Coronary artery (tissue), 2 donors: Measurements from ENCODE around the gene TBXA2R.

Experiments used
- DNase-seq: peaks from one replicate; pipeline ENCODE4 v3.0.0-alpha.2; 2017; ENCODE audit warnings: low spot score
- H3K27ac ChIP-seq, 2 donors: fragments of 200-600 bp; sonication (generic); one replicate each; pipeline ENCODE4 v1.5.1; 2016 to 2019
- H3K4me3 ChIP-seq: fragments of 200-600 bp; sonication (generic); 2 replicates; pipeline ENCODE4 v1.5.1; 2016; ENCODE audit warnings: mild to moderate bottlenecking, moderate library complexity
- CTCF ChIP-seq: fragments of 200-600 bp; sonication (generic); IDR thresholded peaks from one replicate; pipeline ENCODE4 v1.5.1; 2019; ENCODE audit warnings: antibody characterized with exemption

The TBXA2R gene

GRCh38 chr19:3625996-3626472 lies 19.4 kb upstream of the TBXA2R start:
- TF ChIP-seq CTCF = no peak
- DNase-seq = no peak
- peak overlapping the region; percentile 89 to 96 for H3K27ac ChIP-seq
- H3K4me3 ChIP-seq = peak overlapping the region; percentile 82

GRCh38 chr19:3623716-3624115 lies 17.0 kb upstream of the TBXA2R start:
- Histone ChIP-seq H3K4me3 (no peak overlapping the region), H3K27ac (no peak overlapping the region)
- DNase-seq = no peak
- TF ChIP-seq CTCF = no peak

- no peak for TF ChIP-seq CTCF
- Histone ChIP-seq H3K27ac (no peak overlapping the region), H3K4me3 (no peak overlapping the region)
- no peak for DNase-seq
Observed at GRCh38 chr19:3622224-3622623, 15.5 kb upstream of the TBXA2R start.

- Histone ChIP-seq H3K27ac (no peak overlapping the region), H3K4me3 (no peak overlapping the region)
- TF ChIP-seq CTCF = no peak
- no peak for DNase-seq
Observed at GRCh38 chr19:3621689-3622088, 15.0 kb upstream of the TBXA2R start.

GRCh38 chr19:3620817-3621547 lies 14.3 kb upstream of the TBXA2R start:
- H3K27ac ChIP-seq = no peak overlapping the region
- H3K4me3 ChIP-seq = no peak overlapping the region
- no peak for DNase-seq
- no peak for TF ChIP-seq CTCF

- H3K27ac ChIP-seq = no peak overlapping the region
- H3K4me3 ChIP-seq = no peak overlapping the region
- no peak for DNase-seq
- TF ChIP-seq CTCF = no peak
Observed at GRCh38 chr19:3620145-3620816, 13.6 kb upstream of the TBXA2R start.

- TF ChIP-seq CTCF = no peak
- no peak overlapping the region for H3K4me3 ChIP-seq
- DNase-seq = no peak
Observed at GRCh38 chr19:3619631-3620012, 12.9 kb upstream of the TBXA2R start.

More at GRCh38 chr19:3619631-3620012, 12.9 kb upstream of the TBXA2R start:
- no peak overlapping the region for H3K27ac ChIP-seq
